HEK293 (cell line): Measurements from ENCODE around the gene RHEB.

Source experiments
- CTCF ChIA-PET: fragments of 350-600 bp; formaldehyde crosslinking; extraction: SDS; loops from one replicate; lab custom pipeline; 2021; ENCODE audit warnings: antibody characterized with exemption; lab: Yijun Ruan, JAX
- POLR2A ChIA-PET: fragments of 300-600 bp; formaldehyde crosslinking; extraction: SDS; loops from one replicate; lab custom pipeline; 2020; ENCODE audit warnings: antibody characterized with exemption, inconsistent platforms; lab: Yijun Ruan, JAX
- H3K27ac ChIP-seq: fragments of 200-500 bp; sonication (Bioruptor generic); 2 replicates; pipeline ENCODE4 v1.5.1; 2014; ENCODE audit warnings: low read depth, low read length, control low read depth, inconsistent platforms; ENCODE audit errors: extremely low read depth
- H3K36me3 ChIP-seq, 2 experiments: fragments of 200-500 bp in 1 of 2; sonication (Bioruptor generic) in 1 of 2; 1 replicate in 1 of 2; 2 replicates in 1 of 2; pipeline ENCODE4 v1.5.1; 2014 to 2017; ENCODE audit warnings: inconsistent platforms in 2 of 2, low read length in 2 of 2; ENCODE audit not compliant: control insufficient read depth in 2 of 2, insufficient read depth in 1 of 2
- H3K4me1 ChIP-seq: fragments of 200-500 bp; sonication (Bioruptor generic); 2 replicates; pipeline ENCODE4 v1.5.1; 2014; ENCODE audit warnings: mild to moderate bottlenecking, low read length, inconsistent platforms; ENCODE audit not compliant: control insufficient read depth, insufficient read depth
- H3K4me3 ChIP-seq: 2 replicates; pipeline ENCODE4 v1.5.1; 2011; ENCODE audit warnings: low read depth, mild to moderate bottlenecking, control low read depth, low read length, moderate library complexity
- H3K9me3 ChIP-seq: fragments of 200-500 bp; sonication (Bioruptor generic); 2 replicates; pipeline ENCODE4 v1.5.1; 2014; ENCODE audit warnings: low read depth, low read length, inconsistent platforms; ENCODE audit not compliant: control insufficient read depth, insufficient read depth
- KLF10 ChIP-seq: fragments of 450-650 bp; IDR thresholded peaks from 2 replicates; pipeline ENCODE4 v1.5.1; 2018; ENCODE audit warnings: missing biosample characterization, mild to moderate bottlenecking, missing genetic modification characterization
- SP2 ChIP-seq: fragments of 450-650 bp; formaldehyde crosslinking; IDR thresholded peaks from 2 replicates; pipeline ENCODE4 v1.5.1; 2016; ENCODE audit warnings: missing biosample characterization, missing genetic modification characterization
- ZNF138 ChIP-seq: fragments of 450-650 bp; formaldehyde crosslinking; IDR thresholded peaks from 2 replicates; pipeline ENCODE4 v1.5.1; 2016; ENCODE audit warnings: missing biosample characterization, missing genetic modification characterization, borderline replicate concordance
- ZNF146 ChIP-seq: fragments of 450-650 bp; formaldehyde crosslinking; IDR thresholded peaks from 2 replicates; pipeline ENCODE4 v1.5.1; 2016; ENCODE audit warnings: missing biosample characterization, missing genetic modification characterization
- ZNF155 ChIP-seq: fragments of 450-650 bp; formaldehyde crosslinking; IDR thresholded peaks from 2 replicates; pipeline ENCODE4 v1.5.1; 2016; ENCODE audit warnings: missing biosample characterization, missing genetic modification characterization
- ZNF157 ChIP-seq: fragments of 450-650 bp; formaldehyde crosslinking; IDR thresholded peaks from 2 replicates; pipeline ENCODE4 v1.5.1; 2016; ENCODE audit warnings: missing biosample characterization, missing genetic modification characterization
- ZNF416 ChIP-seq: fragments of 450-650 bp; formaldehyde crosslinking; IDR thresholded peaks from 2 replicates; pipeline ENCODE4 v1.5.1; 2016; ENCODE audit warnings: missing biosample characterization, missing genetic modification characterization
- ZNF514 ChIP-seq: fragments of 450-650 bp; formaldehyde crosslinking; IDR thresholded peaks from 2 replicates; pipeline ENCODE4 v1.5.1; 2016; ENCODE audit warnings: missing biosample characterization, missing genetic modification characterization
- ZNF585B ChIP-seq: fragments of 450-650 bp; formaldehyde crosslinking; IDR thresholded peaks from 2 replicates; pipeline ENCODE4 v1.5.1; 2016; ENCODE audit warnings: missing biosample characterization, missing genetic modification characterization
- ZNF600 ChIP-seq: fragments of 450-650 bp; formaldehyde crosslinking; IDR thresholded peaks from 2 replicates; pipeline ENCODE4 v1.5.1; 2016; ENCODE audit warnings: missing biosample characterization, missing genetic modification characterization
- ZNF624 ChIP-seq: fragments of 450-650 bp; formaldehyde crosslinking; IDR thresholded peaks from 2 replicates; pipeline ENCODE4 v1.5.1; 2017; ENCODE audit warnings: missing biosample characterization, missing genetic modification characterization
- ZNF664 ChIP-seq: fragments of 450-650 bp; formaldehyde crosslinking; IDR thresholded peaks from 2 replicates; pipeline ENCODE4 v1.5.1; 2016; ENCODE audit warnings: missing biosample characterization, missing genetic modification characterization
- ZNF76 ChIP-seq: fragments of 450-650 bp; formaldehyde crosslinking; IDR thresholded peaks from 2 replicates; pipeline ENCODE4; 2016; ENCODE audit warnings: low read depth, missing biosample characterization, missing genetic modification characterization, borderline replicate concordance
- ZNF768 ChIP-seq: fragments of 450-650 bp; formaldehyde crosslinking; IDR thresholded peaks from 2 replicates; pipeline ENCODE4 v1.5.1; 2018; ENCODE audit warnings: missing biosample characterization, mild to moderate bottlenecking, missing genetic modification characterization
- TF ChIP-seq, protein P1 (sequence below): fragments of 450-650 bp; formaldehyde crosslinking; IDR thresholded peaks from 2 replicates; pipeline ENCODE4 v1.5.1; 2016; ENCODE audit warnings: missing biosample characterization, missing genetic modification characterization
- TF ChIP-seq, protein P2 (sequence below): fragments of 450-650 bp; formaldehyde crosslinking; IDR thresholded peaks from 2 replicates; pipeline ENCODE4 v1.5.1; 2016; ENCODE audit warnings: missing biosample characterization, missing genetic modification characterization
- TF ChIP-seq, protein P3 (sequence below): fragments of 450-650 bp; formaldehyde crosslinking; IDR thresholded peaks from 2 replicates; pipeline ENCODE4 v1.5.1; 2016; ENCODE audit warnings: missing biosample characterization, missing genetic modification characterization
- TF ChIP-seq, protein P4 (sequence below): fragments of 450-650 bp; formaldehyde crosslinking; IDR thresholded peaks from 2 replicates; pipeline ENCODE4 v1.5.1; 2016; ENCODE audit warnings: missing biosample characterization, missing genetic modification characterization, low read depth

The RHEB gene

DNA sequence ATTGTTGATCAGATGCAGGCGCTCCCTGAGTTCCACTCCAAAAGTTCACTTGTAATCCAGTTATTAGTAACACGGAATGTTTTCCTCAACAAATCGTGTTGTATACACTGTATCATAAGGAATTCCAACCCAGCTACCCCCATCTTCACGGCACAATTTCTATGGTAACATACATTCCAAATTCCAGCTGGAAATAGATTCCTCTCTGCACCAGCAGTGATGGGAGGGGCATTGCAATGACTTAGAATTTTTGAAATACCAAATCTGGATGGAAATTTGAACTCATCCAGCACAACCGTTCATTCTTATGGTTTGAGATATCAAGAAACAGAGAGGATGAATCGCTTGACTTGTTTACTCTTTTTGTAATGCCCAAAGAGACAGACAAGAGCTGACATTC is 38.9 kb upstream of the RHEB start:
- Histone ChIP-seq H3K4me3 (no peak overlapping the region), H3K4me1 (no peaks in the 10 kb centered on the region), H3K9me3 (no peaks in the 10 kb centered on the region), H3K36me3 (peaks cover 0 to 45% of the 10 kb centered on the region in 2 experiments; a peak in 1 of 3 replicates), H3K27ac (no peak overlapping the region)
- TF ChIP-seq ZNF157 (tag by site-specific recombination) = no peak
- TF ChIP-seq ZNF155 (tag by site-specific recombination) = no peak
- TF ChIP-seq ZNF768 (tag by site-specific recombination) = no peak
- ChIA-PET POLR2A (no interaction called here), CTCF (no interaction called here)

DNA sequence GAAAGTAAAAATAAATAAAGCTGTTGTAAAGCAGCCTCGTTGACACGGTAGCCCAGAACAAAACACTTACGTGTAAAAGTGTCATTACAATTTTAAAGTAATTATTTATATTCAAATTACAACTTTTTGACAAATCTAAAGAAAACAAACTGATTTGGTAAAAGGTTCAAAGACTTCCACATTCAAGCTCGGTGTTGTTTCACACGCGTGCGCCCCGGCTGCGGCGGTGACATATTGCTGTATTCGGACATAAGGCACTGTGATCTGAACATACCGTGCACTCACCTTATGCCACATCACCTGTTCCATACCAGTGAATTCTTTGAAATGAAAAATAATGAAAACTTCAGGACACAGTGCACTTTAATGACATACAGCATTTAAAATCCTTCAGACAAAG is 36.9 kb upstream of the RHEB start:
- ChIA-PET CTCF (interaction anchor here (1.1 kb wide), 1 partner anchor 226 kb away, joined by 3 read pairs; no protein-coding TSS in a partner anchor), POLR2A (no interaction called here)
- Histone ChIP-seq H3K36me3 (peaks cover 0 to 38% of the 10 kb centered on the region in 2 experiments; a peak in 1 of 3 replicates), H3K4me1 (no peaks in the 10 kb centered on the region), H3K9me3 (no peaks in the 10 kb centered on the region), H3K4me3 (no peak overlapping the region), H3K27ac (no peak overlapping the region)
- TF ChIP-seq ZNF600 (tag by site-specific recombination) (no peak), ZNF624 (tag by site-specific recombination) (no peak), SP2 (tag by site-specific recombination) (no peak), ZNF585B (tag by site-specific recombination) (no peak), ZNF138 (tag by site-specific recombination) (no peak)
- TF ChIP-seq, protein P1, sequence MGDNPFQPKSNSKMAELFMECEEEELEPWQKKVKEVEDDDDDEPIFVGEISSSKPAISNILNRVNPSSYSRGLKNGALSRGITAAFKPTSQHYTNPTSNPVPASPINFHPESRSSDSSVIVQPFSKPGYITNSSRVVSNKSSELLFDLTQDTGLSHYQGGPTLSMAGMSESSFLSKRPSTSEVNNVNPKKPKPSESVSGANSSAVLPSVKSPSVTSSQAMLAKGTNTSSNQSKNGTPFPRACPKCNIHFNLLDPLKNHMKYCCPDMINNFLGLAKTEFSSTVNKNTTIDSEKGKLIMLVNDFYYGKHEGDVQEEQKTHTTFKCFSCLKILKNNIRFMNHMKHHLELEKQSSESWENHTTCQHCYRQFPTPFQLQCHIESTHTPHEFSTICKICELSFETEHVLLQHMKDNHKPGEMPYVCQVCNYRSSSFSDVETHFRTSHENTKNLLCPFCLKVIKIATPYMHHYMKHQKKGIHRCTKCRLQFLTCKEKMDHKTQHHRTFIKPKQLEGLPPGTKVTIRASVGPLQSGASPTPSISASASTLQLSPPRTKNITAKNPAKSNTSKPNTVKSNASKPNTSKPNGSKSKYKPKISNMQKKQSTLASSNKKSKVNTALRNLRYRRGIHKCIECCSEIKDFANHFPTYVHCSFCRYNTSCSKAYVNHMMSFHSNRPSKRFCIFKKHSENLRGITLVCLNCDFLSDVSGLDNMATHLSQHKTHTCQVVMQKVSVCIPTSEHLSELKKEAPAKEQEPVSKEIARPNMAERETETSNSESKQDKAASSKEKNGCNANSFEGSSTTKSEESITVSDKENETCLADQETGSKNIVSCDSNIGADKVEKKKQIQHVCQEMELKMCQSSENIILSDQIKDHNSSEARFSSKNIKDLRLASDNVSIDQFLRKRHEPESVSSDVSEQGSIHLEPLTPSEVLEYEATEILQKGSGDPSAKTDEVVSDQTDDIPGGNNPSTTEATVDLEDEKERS (tag by site-specific recombination) = no peak

DNA sequence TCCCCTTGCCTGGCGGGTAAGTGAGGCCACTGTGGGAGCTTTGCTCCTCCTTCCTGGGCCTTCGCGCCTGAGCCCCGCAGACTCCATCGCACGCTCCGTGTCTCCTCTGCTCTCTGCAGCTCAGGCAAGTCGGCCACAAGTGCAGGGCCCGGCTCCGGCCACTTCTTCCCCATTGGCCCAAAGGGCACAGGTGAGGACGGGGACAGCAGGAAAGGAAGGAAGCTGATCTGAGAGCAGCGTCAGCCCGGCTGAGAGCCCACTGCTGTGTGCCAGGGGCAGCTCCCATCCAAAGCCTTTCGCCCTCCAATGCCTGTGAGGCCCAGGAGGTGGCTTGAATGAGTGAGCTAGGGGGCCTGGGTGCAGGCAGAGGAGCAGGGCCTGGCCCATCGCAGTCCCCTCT is 33.7 kb upstream of the RHEB start:
- H3K9me3 ChIP-seq = no peaks in the 10 kb centered on the region
- no peaks in the 10 kb centered on the region for H3K4me1 ChIP-seq
- no peak for TF ChIP-seq ZNF664
- no peak for TF ChIP-seq ZNF155 (tag by site-specific recombination)
- TF ChIP-seq, protein P2, sequence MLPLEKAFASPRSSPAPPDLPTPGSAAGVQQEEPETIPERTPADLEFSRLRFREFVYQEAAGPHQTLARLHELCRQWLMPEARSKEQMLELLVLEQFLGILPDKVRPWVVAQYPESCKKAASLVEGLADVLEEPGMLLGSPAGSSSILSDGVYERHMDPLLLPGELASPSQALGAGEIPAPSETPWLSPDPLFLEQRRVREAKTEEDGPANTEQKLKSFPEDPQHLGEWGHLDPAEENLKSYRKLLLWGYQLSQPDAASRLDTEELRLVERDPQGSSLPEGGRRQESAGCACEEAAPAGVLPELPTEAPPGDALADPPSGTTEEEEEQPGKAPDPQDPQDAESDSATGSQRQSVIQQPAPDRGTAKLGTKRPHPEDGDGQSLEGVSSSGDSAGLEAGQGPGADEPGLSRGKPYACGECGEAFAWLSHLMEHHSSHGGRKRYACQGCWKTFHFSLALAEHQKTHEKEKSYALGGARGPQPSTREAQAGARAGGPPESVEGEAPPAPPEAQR (tag by site-specific recombination) = no peak
- no peak for TF ChIP-seq ZNF585B (tag by site-specific recombination)
- TF ChIP-seq ZNF514 (tag by site-specific recombination) = no peak
- no peak for TF ChIP-seq ZNF416
- no peak for TF ChIP-seq KLF10
- TF ChIP-seq ZNF146 (tag by site-specific recombination) = no peak
- TF ChIP-seq ZNF76 (tag by site-specific recombination) = no peak
- TF ChIP-seq ZNF138 (tag by site-specific recombination) = no peak
- TF ChIP-seq, protein P3, sequence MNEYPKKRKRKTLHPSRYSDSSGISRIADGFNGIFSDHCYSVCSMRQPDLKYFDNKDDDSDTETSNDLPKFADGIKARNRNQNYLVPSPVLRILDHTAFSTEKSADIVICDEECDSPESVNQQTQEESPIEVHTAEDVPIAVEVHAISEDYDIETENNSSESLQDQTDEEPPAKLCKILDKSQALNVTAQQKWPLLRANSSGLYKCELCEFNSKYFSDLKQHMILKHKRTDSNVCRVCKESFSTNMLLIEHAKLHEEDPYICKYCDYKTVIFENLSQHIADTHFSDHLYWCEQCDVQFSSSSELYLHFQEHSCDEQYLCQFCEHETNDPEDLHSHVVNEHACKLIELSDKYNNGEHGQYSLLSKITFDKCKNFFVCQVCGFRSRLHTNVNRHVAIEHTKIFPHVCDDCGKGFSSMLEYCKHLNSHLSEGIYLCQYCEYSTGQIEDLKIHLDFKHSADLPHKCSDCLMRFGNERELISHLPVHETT (tag by site-specific recombination) = no peak
- TF ChIP-seq, protein P4, sequence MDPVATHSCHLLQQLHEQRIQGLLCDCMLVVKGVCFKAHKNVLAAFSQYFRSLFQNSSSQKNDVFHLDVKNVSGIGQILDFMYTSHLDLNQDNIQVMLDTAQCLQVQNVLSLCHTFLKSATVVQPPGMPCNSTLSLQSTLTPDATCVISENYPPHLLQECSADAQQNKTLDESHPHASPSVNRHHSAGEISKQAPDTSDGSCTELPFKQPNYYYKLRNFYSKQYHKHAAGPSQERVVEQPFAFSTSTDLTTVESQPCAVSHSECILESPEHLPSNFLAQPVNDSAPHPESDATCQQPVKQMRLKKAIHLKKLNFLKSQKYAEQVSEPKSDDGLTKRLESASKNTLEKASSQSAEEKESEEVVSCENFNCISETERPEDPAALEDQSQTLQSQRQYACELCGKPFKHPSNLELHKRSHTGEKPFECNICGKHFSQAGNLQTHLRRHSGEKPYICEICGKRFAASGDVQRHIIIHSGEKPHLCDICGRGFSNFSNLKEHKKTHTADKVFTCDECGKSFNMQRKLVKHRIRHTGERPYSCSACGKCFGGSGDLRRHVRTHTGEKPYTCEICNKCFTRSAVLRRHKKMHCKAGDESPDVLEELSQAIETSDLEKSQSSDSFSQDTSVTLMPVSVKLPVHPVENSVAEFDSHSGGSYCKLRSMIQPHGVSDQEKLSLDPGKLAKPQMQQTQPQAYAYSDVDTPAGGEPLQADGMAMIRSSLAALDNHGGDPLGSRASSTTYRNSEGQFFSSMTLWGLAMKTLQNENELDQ (tag by site-specific recombination) = no peak
- TF ChIP-seq, all 188 proteins: peak for 0
- Histone ChIP-seq H3K4me3 (no peak overlapping the region), H3K36me3 (peaks cover 0 to 12% of the 10 kb centered on the region in 2 experiments; a peak in 1 of 3 replicates), H3K27ac (no peak overlapping the region)
- POLR2A ChIA-PET = no interaction called here
- CTCF ChIA-PET = interaction anchor here (0.6 to 1.0 kb wide), 3 partner anchors 22 to 201 kb away, joined by 3 to 5 read pairs (median 4); no protein-coding TSS in a partner anchor
